DOHH2 (cell line): Measurements from ENCODE around the gene TLR6.
A peak's percentile ranks its signal among the peaks of the same experiment; 100 is the strongest.

Experiments used
- H3F3A ChIP-seq: fragments of 200-600 bp; sonication (generic), shearing (Covaris generic); 2 replicates; pipeline ENCODE4 v1.6.0; 2016; ENCODE audit warnings: antibody characterized with exemption, mild to moderate bottlenecking; ENCODE audit not compliant: control insufficient read depth, insufficient read depth
- H3K27ac ChIP-seq: fragments of 200-600 bp; sonication (generic); 2 replicates; pipeline ENCODE4 v1.5.1; 2014; ENCODE audit warnings: low read depth, mild to moderate bottlenecking, low read length, moderate library complexity
- H3K27me3 ChIP-seq: fragments of 200-600 bp; sonication (generic); 2 replicates; pipeline ENCODE4 v1.6.1; 2014; ENCODE audit warnings: mild to moderate bottlenecking, low read length, mixed read lengths; ENCODE audit not compliant: control insufficient read depth
- H3K36me3 ChIP-seq: fragments of 200-600 bp; sonication (generic); 2 replicates; pipeline ENCODE4 v1.6.1; 2014; ENCODE audit warnings: mild to moderate bottlenecking, low read length, moderate library complexity, mixed read lengths; ENCODE audit not compliant: control insufficient read depth
- H3K4me1 ChIP-seq: fragments of 200-600 bp; sonication (generic); 2 replicates; pipeline ENCODE4 v1.6.1; 2014; ENCODE audit warnings: mild to moderate bottlenecking, low read length, mixed read lengths; ENCODE audit not compliant: control insufficient read depth
- H3K4me2 ChIP-seq: fragments of 200-600 bp; sonication (generic); 2 replicates; pipeline ENCODE4 v1.6.0; 2014; ENCODE audit warnings: mild to moderate bottlenecking, low read length, moderate library complexity
- H3K4me3 ChIP-seq: fragments of 200-600 bp; sonication (generic); 2 replicates; pipeline ENCODE4 v1.5.1; 2014; ENCODE audit warnings: mild to moderate bottlenecking, low read length, mixed read lengths
- H3K79me2 ChIP-seq: fragments of 200-600 bp; sonication (generic); 2 replicates; pipeline ENCODE4 v1.6.1; 2014; ENCODE audit warnings: mild to moderate bottlenecking, low read length, mixed read lengths; ENCODE audit not compliant: control insufficient read depth
- H3K9me2 ChIP-seq: fragments of 200-600 bp; sonication (generic); replicated peaks from 2 replicates; pipeline ENCODE4 v1.6.1; 2014; ENCODE audit warnings: mild to moderate bottlenecking, low read length, mixed read lengths; ENCODE audit not compliant: control insufficient read depth
- H3K9me3 ChIP-seq: fragments of 200-600 bp; sonication (generic); 2 replicates; pipeline ENCODE4 v1.6.1; 2014; ENCODE audit warnings: antibody characterized with exemption, low read length, mixed read lengths; ENCODE audit not compliant: control insufficient read depth, insufficient read depth
- H4K20me1 ChIP-seq: fragments of 200-600 bp; sonication (generic); 2 replicates; pipeline ENCODE4 v1.6.0; 2014; ENCODE audit warnings: low read depth, mild to moderate bottlenecking, antibody characterized with exemption, low read length, moderate library complexity; ENCODE audit not compliant: control insufficient read depth, insufficient read depth
- CTCF ChIP-seq: fragments of 200-600 bp; sonication (generic); IDR thresholded peaks from one replicate; pipeline ENCODE4 v1.5.1; 2014; ENCODE audit warnings: antibody characterized with exemption, mild to moderate bottlenecking, low read depth, low read length; ENCODE audit not compliant: poor library complexity, severe bottlenecking
- EZH2phosphoT487 ChIP-seq: fragments of 200-600 bp; sonication (generic); IDR thresholded peaks from 2 replicates; pipeline ENCODE4 v1.6.1; 2017; ENCODE audit warnings: borderline replicate concordance, mild to moderate bottlenecking, antibody characterized with exemption, low read length, moderate library complexity, mixed read lengths

Gene TLR6

GRCh38 chr4:38876636-38877035 is 20.0 kb upstream of the TLR6 start:
- Histone ChIP-seq H3K9me2 (no peaks in the 10 kb centered on the region), H3K9me3 (no peaks in the 10 kb centered on the region), H3K27ac (no peak overlapping the region), H4K20me1 (no peaks in the 10 kb centered on the region), H3F3A (no peaks in the 10 kb centered on the region), H3K4me3 (no peak overlapping the region), H3K4me2 (no peak overlapping the region), H3K79me2 (no peaks in the 10 kb centered on the region), H3K36me3 (no peaks in the 10 kb centered on the region), H3K4me1 (peaks cover 3% of the 10 kb centered on the region; the same call in 1 of the 2 replicates), H3K27me3 (no peaks in the 10 kb centered on the region)
- TF ChIP-seq EZH2phosphoT487 = no peak
- TF ChIP-seq CTCF = no peak

GRCh38 chr4:38873290-38873944 is 16.8 kb upstream of the TLR6 start:
- no peak overlapping the region for H3K27ac ChIP-seq
- H4K20me1 ChIP-seq = no peaks in the 10 kb centered on the region
- peaks cover 3% of the 10 kb centered on the region; the same call in 1 of the 2 replicates for H3K4me1 ChIP-seq
- H3K36me3 ChIP-seq = no peaks in the 10 kb centered on the region
- H3K9me3 ChIP-seq = no peaks in the 10 kb centered on the region
- no peaks in the 10 kb centered on the region for H3K27me3 ChIP-seq
- no peak overlapping the region for H3K4me2 ChIP-seq
- H3F3A ChIP-seq = no peaks in the 10 kb centered on the region
- H3K79me2 ChIP-seq = no peaks in the 10 kb centered on the region
- TF ChIP-seq CTCF (peak; percentile 30), EZH2phosphoT487 (no peak)
- no peak overlapping the region for H3K4me3 ChIP-seq
- no peaks in the 10 kb centered on the region for H3K9me2 ChIP-seq

GRCh38 chr4:38872620-38873019 is 16.0 kb upstream of the TLR6 start:
- no peaks in the 10 kb centered on the region for H3K36me3 ChIP-seq
- H3K4me3 ChIP-seq = no peak overlapping the region
- no peaks in the 10 kb centered on the region for H3K79me2 ChIP-seq
- no peak overlapping the region for H3K4me2 ChIP-seq
- H3K27ac ChIP-seq = no peak overlapping the region
- H3K4me1 ChIP-seq = peaks cover 6% of the 10 kb centered on the region
- no peak for TF ChIP-seq CTCF
- no peak for TF ChIP-seq EZH2phosphoT487
- H4K20me1 ChIP-seq = no peaks in the 10 kb centered on the region
- no peaks in the 10 kb centered on the region for H3K9me3 ChIP-seq
- no peaks in the 10 kb centered on the region for H3K9me2 ChIP-seq
- H3K27me3 ChIP-seq = no peaks in the 10 kb centered on the region
- H3F3A ChIP-seq = no peaks in the 10 kb centered on the region
